ENCODE data around the gene GZMM.

Gene GZMM

GRCh38 chr19:558770-559439, 15.1 kb downstream of the GZMM start:
- DNase-seq, result peak in 8 of 56 donors; percentile 6 to 47 (median 28)

GRCh38 chr19:560121-560520, 16.3 kb downstream of the GZMM start:
- no peak for DNase-seq

GRCh38 chr19:566403-566802, 22.6 kb downstream of the GZMM start:
- no peak for DNase-seq

GRCh38 chr19:566844-567243, 23.0 kb downstream of the GZMM start:
- no peak for DNase-seq

- no peak for DNase-seq
These were observed 23.5 kb downstream of the GZMM start for GRCh38 chr19:567296-567900.

GRCh38 chr19:570251-570686, 26.4 kb downstream of the GZMM start:
- DNase-seq, result no peak

GRCh38 chr19:570937-571565, 27.2 kb downstream of the GZMM start:
- DNase-seq, result peak in 1 of 56 donors; percentile 14

- peak in 1 of 56 donors; percentile 13 for DNase-seq
These were observed 27.7 kb downstream of the GZMM start for GRCh38 chr19:571566-571974.

GRCh38 chr19:572140-572742, 28.4 kb downstream of the GZMM start, which contains the start of gene BSG:
TSS of gene BSG (plus strand) at chr19:572596. CDS start at chr19:572635, 39 bp downstream.
- DNase-seq, result peak; percentile 63 to 98 (median 92)

GRCh38 chr19:572743-573518, 29.1 kb downstream of the GZMM start:
- peak in 8 of 56 donors; percentile 27 to 65 (median 44) for DNase-seq

GRCh38 chr19:573519-573825, 29.6 kb downstream of the GZMM start:
- DNase-seq, result no peak

GRCh38 chr19:574658-575526, 31.0 kb downstream of the GZMM start:
- peak in 26 of 56 donors; percentile 13 to 76 (median 46) for DNase-seq

- DNase-seq, result peak in 31 of 56 donors; percentile 21 to 73 (median 48)
These were observed 32.0 kb downstream of the GZMM start for GRCh38 chr19:575527-576506.

GRCh38 chr19:576768-577438, 33.0 kb downstream of the GZMM start:
- no peak for DNase-seq

GRCh38 chr19:577439-578392, 33.9 kb downstream of the GZMM start:
- no peak for DNase-seq

GRCh38 chr19:579111-579841, 35.4 kb downstream of the GZMM start:
- DNase-seq, result no peak

- no peak for DNase-seq
These were observed 35.9 kb downstream of the GZMM start for GRCh38 chr19:579842-580155.

All from amygdala (tissue), 56 donors.